Transverse colon (tissue), 3 donors: ENCODE data around the gene HOXB7.

Source experiments
- EP300 ChIP-seq: sonication (generic); formaldehyde crosslinking; IDR thresholded peaks from one replicate; pipeline ENCODE4 v1.6.1; 2017; ENCODE audit warnings: antibody characterized with exemption, low read depth
- POLR2A ChIP-seq: fragments of 450-650 bp; IDR thresholded peaks from one replicate; pipeline ENCODE4 v1.6.1; 2016; ENCODE audit warnings: antibody characterized with exemption, mild to moderate bottlenecking, moderate library complexity
- TF ChIP-seq, protein P1 (sequence below), 5 experiments: fragments of 200-600 bp in 3 of 5; fragments of 450-650 bp in 2 of 5; sonication (generic) in 3 of 5; IDR thresholded peaks; 1 replicate in 2 of 5; 2 replicates in 3 of 5; pipeline ENCODE4 v1.5.1; 2016 to 2017; ENCODE audit warnings: antibody characterized with exemption in 5 of 5, inconsistent platforms in 3 of 5, mild to moderate bottlenecking in 2 of 5, moderate library complexity in 1 of 5

DNA sequence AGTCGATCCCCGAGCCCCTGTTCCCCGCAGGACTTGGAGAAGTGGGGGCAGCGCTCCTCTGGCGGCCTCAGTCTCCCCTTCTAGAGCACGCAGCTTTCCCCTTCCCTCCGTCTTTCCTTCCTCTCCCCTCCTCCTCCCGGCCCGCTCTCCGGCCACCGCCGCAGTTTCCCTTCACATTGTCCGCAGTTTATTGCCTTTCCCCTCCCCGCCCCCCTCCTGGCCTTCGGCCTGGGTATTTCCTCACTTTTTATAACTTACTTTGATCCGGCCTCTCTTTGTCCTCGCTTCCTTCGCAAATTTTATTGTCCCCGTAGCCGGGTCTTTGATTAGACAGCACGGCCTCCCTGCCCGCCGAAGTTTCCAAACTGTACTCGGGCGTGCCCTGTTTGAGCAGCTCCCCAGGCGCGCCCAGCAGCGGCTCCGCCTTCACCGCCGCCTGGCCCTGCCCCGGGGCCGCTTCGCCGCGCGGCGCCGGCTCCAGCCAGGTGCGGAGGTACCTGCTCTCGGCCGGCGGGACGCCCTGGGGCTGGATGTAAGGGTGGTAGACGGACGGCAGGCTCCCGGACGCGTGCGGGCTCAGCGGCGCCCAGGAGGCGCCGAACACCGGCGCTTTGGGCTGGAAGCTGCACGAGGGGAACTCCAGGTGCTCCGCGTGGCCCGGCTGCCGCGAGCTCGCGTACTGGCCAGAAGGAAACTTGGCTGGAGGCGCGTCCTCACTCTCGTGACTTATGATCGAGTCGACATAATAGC, 14.9 kb upstream of the HOXB7 start:
- TF ChIP-seq, protein P1, sequence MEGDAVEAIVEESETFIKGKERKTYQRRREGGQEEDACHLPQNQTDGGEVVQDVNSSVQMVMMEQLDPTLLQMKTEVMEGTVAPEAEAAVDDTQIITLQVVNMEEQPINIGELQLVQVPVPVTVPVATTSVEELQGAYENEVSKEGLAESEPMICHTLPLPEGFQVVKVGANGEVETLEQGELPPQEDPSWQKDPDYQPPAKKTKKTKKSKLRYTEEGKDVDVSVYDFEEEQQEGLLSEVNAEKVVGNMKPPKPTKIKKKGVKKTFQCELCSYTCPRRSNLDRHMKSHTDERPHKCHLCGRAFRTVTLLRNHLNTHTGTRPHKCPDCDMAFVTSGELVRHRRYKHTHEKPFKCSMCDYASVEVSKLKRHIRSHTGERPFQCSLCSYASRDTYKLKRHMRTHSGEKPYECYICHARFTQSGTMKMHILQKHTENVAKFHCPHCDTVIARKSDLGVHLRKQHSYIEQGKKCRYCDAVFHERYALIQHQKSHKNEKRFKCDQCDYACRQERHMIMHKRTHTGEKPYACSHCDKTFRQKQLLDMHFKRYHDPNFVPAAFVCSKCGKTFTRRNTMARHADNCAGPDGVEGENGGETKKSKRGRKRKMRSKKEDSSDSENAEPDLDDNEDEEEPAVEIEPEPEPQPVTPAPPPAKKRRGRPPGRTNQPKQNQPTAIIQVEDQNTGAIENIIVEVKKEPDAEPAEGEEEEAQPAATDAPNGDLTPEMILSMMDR (IDR thresholded peaks at IDR 0.05): no peak
- no peak for TF ChIP-seq EP300
- TF ChIP-seq POLR2A: peak; percentile 80
